ENCODE measurements around the gene BSDC1. TPM values are rescaled to one million over a fixed set of nuclear protein-coding genes. Genes with fewer than 3 reads are reported as not detected.

The BSDC1 gene
- total RNA-seq, 1 donor from 2014 or later = 63.2 TPM

GRCh38 chr1:32411261-32411660 lies 17.0 kb upstream of the BSDC1 start:
- H3K27ac ChIP-seq = no peak overlapping the region

GRCh38 chr1:32406629-32407111 lies 12.4 kb upstream of the BSDC1 start:
- Histone ChIP-seq H3K4me1 (no peaks in the 10 kb centered on the region), H3K27ac (no peak overlapping the region), H3K9me3 (no peaks in the 10 kb centered on the region), H3K36me3 (no peaks in the 10 kb centered on the region), H3K27me3 (ENCODE audit: low read depth) (no peaks in the 10 kb centered on the region), H3K4me3 (no peak overlapping the region)
- intact Hi-C loops (cut with DNase I) = no loop called here
- no peak for TF ChIP-seq CTCF (IDR thresholded peaks at IDR 0.05)
- ATAC-seq = no peak
- DNase-seq = no peak

More at GRCh38 chr1:32411261-32411660, 17.0 kb upstream of the BSDC1 start:
- H3K27me3 ChIP-seq (ENCODE audit: low read depth) = no peaks in the 10 kb centered on the region
- DNase-seq (no peak), ATAC-seq (no peak)
- no peak for TF ChIP-seq CTCF (IDR thresholded peaks at IDR 0.05)
- intact Hi-C loops (cut with DNase I) = no loop called here
- no peak overlapping the region for H3K4me3 ChIP-seq
- no peaks in the 10 kb centered on the region for H3K36me3 ChIP-seq
- no peaks in the 10 kb centered on the region for H3K9me3 ChIP-seq
- H3K4me1 ChIP-seq = peaks cover 7% of the 10 kb centered on the region

GRCh38 chr1:32405672-32406467 lies 11.6 kb upstream of the BSDC1 start:
- DNase-seq = no peak
- intact Hi-C loops (cut with DNase I) = no loop called here
- TF ChIP-seq CTCF (IDR thresholded peaks at IDR 0.05) = no peak
- no peak overlapping the region for H3K27ac ChIP-seq
- ATAC-seq = peak in 1 of 2 donors; percentile 42
- no peak overlapping the region for H3K4me3 ChIP-seq
- no peaks in the 10 kb centered on the region for H3K27me3 ChIP-seq (ENCODE audit: low read depth)
- H3K36me3 ChIP-seq = no peaks in the 10 kb centered on the region
- H3K4me1 ChIP-seq = no peaks in the 10 kb centered on the region
- no peaks in the 10 kb centered on the region for H3K9me3 ChIP-seq

- no peaks in the 10 kb centered on the region for H3K4me1 ChIP-seq
- H3K27me3 ChIP-seq (ENCODE audit: low read depth) = no peaks in the 10 kb centered on the region
- no peak for ATAC-seq
- no peak for TF ChIP-seq CTCF (IDR thresholded peaks at IDR 0.05)
- no peaks in the 10 kb centered on the region for H3K36me3 ChIP-seq
- no peaks in the 10 kb centered on the region for H3K9me3 ChIP-seq
- no peak overlapping the region for H3K27ac ChIP-seq
- no peak for DNase-seq
- H3K4me3 ChIP-seq = no peak overlapping the region
- intact Hi-C loops (cut with DNase I) = no loop called here
Observed at GRCh38 chr1:32404946-32405345, 10.7 kb upstream of the BSDC1 start.

- Histone ChIP-seq H3K27ac (peak overlapping the region; percentile 26), H3K9me3 (no peaks in the 10 kb centered on the region), H3K27me3 (ENCODE audit: low read depth) (no peaks in the 10 kb centered on the region), H3K4me1 (no peaks in the 10 kb centered on the region), H3K36me3 (no peaks in the 10 kb centered on the region), H3K4me3 (no peak overlapping the region)
- peak; percentile 95 to 97 for ATAC-seq
- peak; percentile 87 for DNase-seq
- intact Hi-C loops (cut with DNase I) = no loop called here
- TF ChIP-seq CTCF (IDR thresholded peaks at IDR 0.05) = peak; percentile 91
Observed at GRCh38 chr1:32400876-32401631, 6.8 kb upstream of the BSDC1 start.
